ENCODE measurements around the gene SLC26A11. TPM values are rescaled to one million over a fixed set of nuclear protein-coding genes. Genes with fewer than 3 reads are reported as not detected.

Gene SLC26A11
- total and polyA plus RNA-seq, 2 experiments from 2014 or later: 11.4 to 13.9 TPM

GRCh38 chr17:80248001-80248893 lies 28.0 kb downstream of the SLC26A11 start:
- Histone ChIP-seq H3K27me3 (replicated peaks; ENCODE audit: insufficient read depth) (no peaks in the 10 kb centered on the region), H3K4me1 (ENCODE audit: insufficient read depth) (no peaks in the 10 kb centered on the region), H3K4me3 (no peak overlapping the region), H3F3A (ENCODE audit: insufficient read depth) (no peaks in the 10 kb centered on the region; the same call in 1 of the 2 replicates), H2AFZ (no peak overlapping the region), H4K20me1 (ENCODE audit: insufficient read depth) (no peaks in the 10 kb centered on the region), H3K4me2 (ENCODE audit: unreplicated experiment) (no peak overlapping the region), H3K79me2 (ENCODE audit: insufficient read depth) (no peaks in the 10 kb centered on the region), H3K9me3 (ENCODE audit: low read depth) (no peaks in the 10 kb centered on the region), H3K27ac (no peak overlapping the region), H3K9ac (no peak overlapping the region), H3K9me2 (ENCODE audit: insufficient read depth) (no peaks in the 10 kb centered on the region), H3K36me3 (ENCODE audit: low read depth) (no peaks in the 10 kb centered on the region)
- WGBS, 2 experiments (ENCODE audit: low coverage in 1 of 2, low lambda C conversion rate in 2 of 2, missing lambda C conversion rate in 2 of 2): 95 to 98% methylated on average over 19 to 21 of the region's 23 CpGs
- no peak for DNase-seq
- TF ChIP-seq EZH2 (IDR thresholded peaks at IDR 0.05; ENCODE audit: insufficient read depth, poor library complexity, severe bottlenecking) (no peak), EZH2phosphoT487 (IDR thresholded peaks at IDR 0.05; ENCODE audit: insufficient read depth, low read depth) (no peak)
- in situ Hi-C loops (cut with MboI): no loop called here

- no peaks in the 10 kb centered on the region for H4K20me1 ChIP-seq (ENCODE audit: insufficient read depth)
- TF ChIP-seq EZH2phosphoT487 (IDR thresholded peaks at IDR 0.05; ENCODE audit: insufficient read depth, low read depth) (no peak), EZH2 (IDR thresholded peaks at IDR 0.05; ENCODE audit: insufficient read depth, poor library complexity, severe bottlenecking) (no peak)
- in situ Hi-C loops (cut with MboI): no loop called here
- H3K9me3 ChIP-seq (ENCODE audit: low read depth): no peaks in the 10 kb centered on the region
- no peaks in the 10 kb centered on the region for H3K9me2 ChIP-seq (ENCODE audit: insufficient read depth)
- WGBS, 2 experiments (ENCODE audit: low coverage in 1 of 2, low lambda C conversion rate in 2 of 2, missing lambda C conversion rate in 2 of 2): 92 to 93% methylated on average over 25 to 26 of the region's 26 CpGs
- H3K27me3 ChIP-seq (replicated peaks; ENCODE audit: insufficient read depth): no peaks in the 10 kb centered on the region
- H2AFZ ChIP-seq: no peak overlapping the region
- no peak overlapping the region for H3K4me2 ChIP-seq (ENCODE audit: unreplicated experiment)
- no peaks in the 10 kb centered on the region for H3K36me3 ChIP-seq (ENCODE audit: low read depth)
- no peaks in the 10 kb centered on the region for H3K79me2 ChIP-seq (ENCODE audit: insufficient read depth)
- H3K9ac ChIP-seq: no peak overlapping the region
- H3K4me1 ChIP-seq (ENCODE audit: insufficient read depth): no peaks in the 10 kb centered on the region
- H3K4me3 ChIP-seq: no peak overlapping the region
- peaks cover under 1% of the 10 kb centered on the region; the same call in 1 of the 2 replicates for H3F3A ChIP-seq (ENCODE audit: insufficient read depth)
- no peak for DNase-seq
- H3K27ac ChIP-seq: no peak overlapping the region
Measured at GRCh38 chr17:80248894-80249710, 28.9 kb downstream of the SLC26A11 start.

- Histone ChIP-seq H3K9me2 (ENCODE audit: insufficient read depth) (no peaks in the 10 kb centered on the region), H4K20me1 (ENCODE audit: insufficient read depth) (no peaks in the 10 kb centered on the region), H3K4me3 (no peak overlapping the region), H3K27ac (no peak overlapping the region), H3F3A (ENCODE audit: insufficient read depth) (peaks cover 14% of the 10 kb centered on the region), H3K4me1 (ENCODE audit: insufficient read depth) (peaks cover 17% of the 10 kb centered on the region), H3K36me3 (ENCODE audit: low read depth) (no peaks in the 10 kb centered on the region), H2AFZ (no peak overlapping the region), H3K79me2 (ENCODE audit: insufficient read depth) (no peaks in the 10 kb centered on the region), H3K4me2 (ENCODE audit: unreplicated experiment) (no peak overlapping the region), H3K9me3 (ENCODE audit: low read depth) (no peaks in the 10 kb centered on the region), H3K27me3 (replicated peaks; ENCODE audit: insufficient read depth) (no peaks in the 10 kb centered on the region), H3K9ac (no peak overlapping the region)
- WGBS, 2 experiments (ENCODE audit: low coverage in 1 of 2, low lambda C conversion rate in 2 of 2, missing lambda C conversion rate in 2 of 2): 97% methylated on average over 11 of the region's 11 CpGs
- no peak for DNase-seq
- no peak for TF ChIP-seq EZH2 (IDR thresholded peaks at IDR 0.05; ENCODE audit: insufficient read depth, poor library complexity, severe bottlenecking)
- no peak for TF ChIP-seq EZH2phosphoT487 (IDR thresholded peaks at IDR 0.05; ENCODE audit: insufficient read depth, low read depth)
- in situ Hi-C loops (cut with MboI): no loop called here
Measured at GRCh38 chr17:80251966-80252365, 31.7 kb downstream of the SLC26A11 start.

- H3K4me2 ChIP-seq (ENCODE audit: unreplicated experiment): no peak overlapping the region
- no peaks in the 10 kb centered on the region for H3K27me3 ChIP-seq (replicated peaks; ENCODE audit: insufficient read depth)
- H3K9me2 ChIP-seq (ENCODE audit: insufficient read depth): no peaks in the 10 kb centered on the region
- no peaks in the 10 kb centered on the region for H3K36me3 ChIP-seq (ENCODE audit: low read depth)
- 74 to 76% methylated on average over 13 of the region's 13 CpGs for WGBS, 2 experiments (ENCODE audit: low coverage in 1 of 2, low lambda C conversion rate in 2 of 2, missing lambda C conversion rate in 2 of 2)
- H3F3A ChIP-seq (ENCODE audit: insufficient read depth): peaks cover 14% of the 10 kb centered on the region
- no peaks in the 10 kb centered on the region for H3K9me3 ChIP-seq (ENCODE audit: low read depth)
- H3K9ac ChIP-seq: no peak overlapping the region
- peak; percentile 19 for DNase-seq
- no peak overlapping the region for H3K4me3 ChIP-seq
- in situ Hi-C loops (cut with MboI): no loop called here
- H2AFZ ChIP-seq: no peak overlapping the region
- TF ChIP-seq EZH2 (IDR thresholded peaks at IDR 0.05; ENCODE audit: insufficient read depth, poor library complexity, severe bottlenecking) (no peak), EZH2phosphoT487 (IDR thresholded peaks at IDR 0.05; ENCODE audit: insufficient read depth, low read depth) (no peak)
- no peaks in the 10 kb centered on the region for H3K79me2 ChIP-seq (ENCODE audit: insufficient read depth)
- peaks cover 17% of the 10 kb centered on the region for H3K4me1 ChIP-seq (ENCODE audit: insufficient read depth)
- no peak overlapping the region for H3K27ac ChIP-seq
- H4K20me1 ChIP-seq (ENCODE audit: insufficient read depth): no peaks in the 10 kb centered on the region
Measured at GRCh38 chr17:80252871-80253270, 32.6 kb downstream of the SLC26A11 start.
